ENCODE measurements around the gene PRRG1.
"Not testable (repeated sequence)": the region's sequence is repeated elsewhere in the genome, so short reads cannot be mapped to it uniquely, and the experiment has no call there.

Gene PRRG1

GRCh38 chrX:37470711-37471110 lies 121.5 kb downstream of the PRRG1 start:
- no peak for DNase-seq (ENCODE audit: low spot score)

- no peak for DNase-seq (ENCODE audit: low spot score)
These were observed 123.7 kb downstream of the PRRG1 start for GRCh38 chrX:37472836-37473235.

GRCh38 chrX:37474478-37474877 lies 125.3 kb downstream of the PRRG1 start:
- DNase-seq (ENCODE audit: low spot score) = no peak

- no peak for DNase-seq (ENCODE audit: low spot score)
These were observed 127.5 kb downstream of the PRRG1 start for GRCh38 chrX:37476571-37477170.

- DNase-seq (ENCODE audit: low spot score) = not testable (repeated sequence)
These were observed 135.2 kb downstream of the PRRG1 start for GRCh38 chrX:37484335-37484734.

- no peak for DNase-seq (ENCODE audit: low spot score)
These were observed 136.3 kb downstream of the PRRG1 start for GRCh38 chrX:37485429-37485828.

GRCh38 chrX:37487271-37487670 lies 138.1 kb downstream of the PRRG1 start:
- no peak for DNase-seq (ENCODE audit: low spot score)

GRCh38 chrX:37488323-37488722 lies 139.2 kb downstream of the PRRG1 start:
- no peak for DNase-seq (ENCODE audit: low spot score)

- no peak for DNase-seq (ENCODE audit: low spot score)
These were observed 142.5 kb downstream of the PRRG1 start for GRCh38 chrX:37491686-37492085.

GRCh38 chrX:37495760-37496159 lies 146.6 kb downstream of the PRRG1 start:
- not testable (repeated sequence) for DNase-seq (ENCODE audit: low spot score)

- not testable (repeated sequence) for DNase-seq (ENCODE audit: low spot score)
These were observed 148.0 kb downstream of the PRRG1 start for GRCh38 chrX:37497126-37497525.

GRCh38 chrX:37498323-37498722 lies 149.2 kb downstream of the PRRG1 start:
- not testable (repeated sequence) for DNase-seq (ENCODE audit: low spot score)

GRCh38 chrX:37499649-37500048 lies 150.5 kb downstream of the PRRG1 start:
- not testable (repeated sequence) for DNase-seq (ENCODE audit: low spot score)

GRCh38 chrX:37504991-37505390 lies 155.8 kb downstream of the PRRG1 start:
- no peak for DNase-seq (ENCODE audit: low spot score)

Data from SK-N-DZ (cell line).